GM12874 (cell line): ENCODE data around the gene FTCD.

ENCODE experiments used
- CTCF ChIP-seq: IDR thresholded peaks from 2 replicates; pipeline ENCODE4 v1.5.1; 2011; ENCODE audit warnings: low read depth, mild to moderate bottlenecking, control low read depth, low read length, moderate library complexity; ENCODE audit not compliant: insufficient read depth

Gene FTCD

GRCh38 chr21:46165098-46165497 is 9.7 kb upstream of the FTCD start:
- TF ChIP-seq CTCF: no peak

GRCh38 chr21:46163380-46163779 is 8.0 kb upstream of the FTCD start:
- no peak for TF ChIP-seq CTCF

DNA sequence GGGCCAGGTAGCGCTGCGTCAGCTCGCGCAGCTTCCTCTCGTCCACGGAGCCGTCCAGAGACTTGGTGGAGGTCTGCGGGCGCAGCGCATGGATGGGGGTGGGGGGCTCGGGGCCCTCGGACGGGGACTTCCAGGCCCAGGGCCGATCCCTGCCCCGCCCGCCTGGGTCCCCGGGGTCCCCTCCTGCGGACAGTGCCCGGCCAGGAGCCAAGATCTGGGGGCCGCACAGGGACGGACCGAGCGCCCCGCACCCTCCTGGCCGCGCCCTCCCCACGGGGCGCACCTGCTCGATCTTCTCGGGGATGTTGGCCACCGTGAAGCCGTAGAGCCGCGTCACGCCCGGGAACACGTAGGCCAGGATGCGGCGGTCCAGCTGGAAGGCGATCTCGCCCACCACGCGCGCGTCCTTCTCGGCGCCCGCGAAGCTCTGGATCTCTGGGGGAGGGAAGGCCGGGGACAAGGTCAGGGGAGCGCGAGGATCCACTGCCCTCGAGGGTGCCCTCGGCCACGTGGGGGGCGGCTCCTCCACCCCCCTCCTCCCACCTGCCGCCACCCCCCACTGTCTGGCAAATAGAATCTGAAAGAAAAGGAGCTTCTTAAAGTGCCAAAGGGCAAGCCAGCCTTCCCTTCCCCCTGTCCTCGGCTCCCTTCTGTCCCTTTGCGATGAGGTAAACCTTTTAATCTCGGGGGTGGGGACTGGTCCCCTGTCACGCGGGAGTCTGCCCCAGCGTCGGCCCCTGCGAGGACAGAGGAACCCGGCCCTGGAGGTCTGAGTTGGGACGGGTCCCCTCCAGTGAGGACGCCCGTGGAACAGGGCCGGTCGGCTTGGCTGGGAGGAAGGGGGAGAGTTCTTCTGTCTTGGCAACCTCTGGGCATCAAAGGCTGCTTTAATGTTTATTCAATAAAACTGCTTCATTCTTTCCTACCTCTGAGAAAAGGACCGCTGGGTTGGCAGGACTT is 6.5 kb upstream of the FTCD start:
- TF ChIP-seq CTCF: no peak

GRCh38 chr21:46160907-46161632 is 5.7 kb upstream of the FTCD start:
- no peak for TF ChIP-seq CTCF

GRCh38 chr21:46160657-46160906 is 5.2 kb upstream of the FTCD start:
- TF ChIP-seq CTCF: no peak

GRCh38 chr21:46159841-46160656 is 4.7 kb upstream of the FTCD start:
- no peak for TF ChIP-seq CTCF

DNA sequence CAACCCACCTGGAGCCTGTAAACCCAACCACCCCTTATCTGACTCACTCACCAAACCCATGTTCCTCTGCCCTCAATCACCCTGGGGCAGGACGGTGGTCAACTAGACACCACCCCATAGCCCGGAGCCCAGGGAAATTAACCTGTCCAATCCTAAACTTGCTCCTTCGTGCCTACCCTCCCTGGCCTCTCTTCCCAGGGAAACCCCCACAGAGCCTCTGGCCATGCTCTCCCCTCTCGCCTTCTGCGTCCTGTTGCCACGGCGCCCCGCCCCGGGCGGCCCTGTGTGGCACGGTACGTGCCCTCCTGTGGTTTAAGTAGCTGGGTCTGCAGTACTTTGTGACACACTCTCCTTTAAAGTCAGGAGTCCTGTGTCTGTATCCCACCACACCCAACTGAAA is 4.0 kb upstream of the FTCD start:
- no peak for TF ChIP-seq CTCF
